SHP77 treated with DMSO at 0.1 percent for 48 hours (cell line): Measurements from ENCODE around the gene NFX1.
A peak's percentile ranks its signal among the peaks of the same experiment; 100 is the strongest.

ENCODE experiments used
- DNase-seq: peaks from one replicate; lab custom pipeline; 2025; lab: John Stamatoyannopoulos, UW

Gene NFX1

GRCh38 chr9:33290247-33291030 is at the start of gene NFX1:
Gene NFX1 (plus strand): TSS chr9:33290516. CDS start chr9:33290573, 57 bp downstream.
- DNase-seq: peak; percentile 68

GRCh38 chr9:33241298-33241697 is 49.0 kb upstream of the NFX1 start:
- no peak for DNase-seq

- no peak for DNase-seq
Measured at GRCh38 chr9:33242609-33243134, 47.6 kb upstream of the NFX1 start.

GRCh38 chr9:33244137-33244784 is 46.1 kb upstream of the NFX1 start:
- DNase-seq: no peak

GRCh38 chr9:33245341-33245740 is 45.0 kb upstream of the NFX1 start:
- DNase-seq: no peak

GRCh38 chr9:33246269-33246860 is 44.0 kb upstream of the NFX1 start:
- DNase-seq: no peak

GRCh38 chr9:33248606-33249005 is 41.7 kb upstream of the NFX1 start:
- no peak for DNase-seq

- DNase-seq: no peak
Measured at GRCh38 chr9:33249087-33249658, 41.1 kb upstream of the NFX1 start.

- DNase-seq: no peak
Measured at GRCh38 chr9:33249983-33250382, 40.3 kb upstream of the NFX1 start.

- DNase-seq: no peak
Measured at GRCh38 chr9:33250458-33250995, 39.8 kb upstream of the NFX1 start.

- DNase-seq: no peak
Measured at GRCh38 chr9:33254211-33254610, 36.1 kb upstream of the NFX1 start.

GRCh38 chr9:33255014-33255413 is 35.3 kb upstream of the NFX1 start:
- no peak for DNase-seq

- no peak for DNase-seq
Measured at GRCh38 chr9:33255471-33255870, 34.8 kb upstream of the NFX1 start.

- DNase-seq: no peak
Measured at GRCh38 chr9:33256236-33256635, 34.1 kb upstream of the NFX1 start.

GRCh38 chr9:33257276-33257675 is 33.0 kb upstream of the NFX1 start:
- no peak for DNase-seq

- no peak for DNase-seq
Measured at GRCh38 chr9:33260372-33260771, 29.9 kb upstream of the NFX1 start.

- DNase-seq: no peak
Measured at GRCh38 chr9:33263131-33264002, 26.9 kb upstream of the NFX1 start.

- no peak for DNase-seq
Measured at GRCh38 chr9:33264003-33264472, 26.3 kb upstream of the NFX1 start.

- DNase-seq: peak; percentile 59
Measured at GRCh38 chr9:33264473-33265177, 25.7 kb upstream of the NFX1 start, which contains the start of the genes BAG1 and CHMP5. Gene BAG1 (minus strand): TSS chr9:33264708. Gene CHMP5 (plus strand): TSS chr9:33265049. CDS start chr9:33265079, 30 bp downstream.

- no peak for DNase-seq
Measured at GRCh38 chr9:33265211-33265865, 25.0 kb upstream of the NFX1 start.
